DND-41 (cell line): ENCODE results near the gene USP6.

Source experiments
- ATAC-seq: fragments of 200-7000 bp; cut with Tn5 transposase; 3 replicates; pipeline ENCODE4 v1.9.1; 2021; ENCODE audit warnings: low read depth; ENCODE audit not compliant: insufficient read depth
- DNase-seq: peaks from one replicate; pipeline ENCODE4 v3.0.0-alpha.2; 2020
- H2AFZ ChIP-seq: 2 replicates; pipeline ENCODE4 v1.6.0; 2012; ENCODE audit warnings: low read depth, low read length
- H3K27ac ChIP-seq: 2 replicates; pipeline ENCODE4 v1.5.1; 2012; ENCODE audit warnings: low read length, inconsistent platforms
- H3K27me3 ChIP-seq: fragments of 200-600 bp; sonication (generic); 2 replicates; pipeline ENCODE4 v1.6.0; 2012; ENCODE audit warnings: low read length, mild to moderate bottlenecking, inconsistent platforms; ENCODE audit not compliant: insufficient read depth, poor library complexity
- H3K36me3 ChIP-seq: 2 replicates; pipeline ENCODE4 v1.5.1; 2012; ENCODE audit warnings: low read length, inconsistent platforms; ENCODE audit not compliant: insufficient read depth
- H3K4me1 ChIP-seq: 2 replicates; pipeline ENCODE4 v1.5.1; 2012; ENCODE audit warnings: mild to moderate bottlenecking, low read length; ENCODE audit not compliant: insufficient read depth
- H3K4me2 ChIP-seq: 2 replicates; pipeline ENCODE4 v1.6.0; 2012; ENCODE audit warnings: mild to moderate bottlenecking, moderate library complexity, low read length, inconsistent platforms; ENCODE audit not compliant: insufficient read depth
- H3K4me3 ChIP-seq, 2 experiments: fragments of 200-600 bp in 1 of 2; shearing (Covaris generic) in 1 of 2; 2 replicates each; pipeline ENCODE4 v1.5.1; 2012 to 2016; ENCODE audit warnings: inconsistent platforms in 2 of 2, low read length in 2 of 2, mild to moderate bottlenecking in 2 of 2, low read depth in 1 of 2, moderate library complexity in 1 of 2
- H3K79me2 ChIP-seq: 2 replicates; pipeline ENCODE4 v1.6.0; 2012; ENCODE audit warnings: low read length, inconsistent platforms; ENCODE audit not compliant: insufficient read depth
- H3K9ac ChIP-seq: 2 replicates; pipeline ENCODE4 v1.6.0; 2012; ENCODE audit warnings: low read depth, mild to moderate bottlenecking, inconsistent platforms, low read length, moderate library complexity
- H3K9me3 ChIP-seq: 2 replicates; pipeline ENCODE4 v1.5.1; 2012; ENCODE audit warnings: low read length, moderate library complexity, mild to moderate bottlenecking, inconsistent platforms; ENCODE audit not compliant: insufficient read depth, severe bottlenecking
- H4K20me1 ChIP-seq: 2 replicates; pipeline ENCODE4 v1.6.0; 2012; ENCODE audit warnings: low read length; ENCODE audit not compliant: insufficient read depth
- EZH2 ChIP-seq: IDR thresholded peaks from 3 replicates; pipeline ENCODE4 v1.6.1; 2012; ENCODE audit warnings: borderline replicate concordance, low read depth, mild to moderate bottlenecking, moderate library complexity, low read length, inconsistent platforms; ENCODE audit not compliant: severe bottlenecking
- TF ChIP-seq, protein P1 (sequence below): IDR thresholded peaks from 2 replicates; pipeline ENCODE4 v1.5.1; 2012; ENCODE audit warnings: borderline replicate concordance, low read length, moderate library complexity, mild to moderate bottlenecking; ENCODE audit not compliant: poor library complexity, severe bottlenecking; ENCODE audit errors: extremely low read depth

USP6 gene

DNA sequence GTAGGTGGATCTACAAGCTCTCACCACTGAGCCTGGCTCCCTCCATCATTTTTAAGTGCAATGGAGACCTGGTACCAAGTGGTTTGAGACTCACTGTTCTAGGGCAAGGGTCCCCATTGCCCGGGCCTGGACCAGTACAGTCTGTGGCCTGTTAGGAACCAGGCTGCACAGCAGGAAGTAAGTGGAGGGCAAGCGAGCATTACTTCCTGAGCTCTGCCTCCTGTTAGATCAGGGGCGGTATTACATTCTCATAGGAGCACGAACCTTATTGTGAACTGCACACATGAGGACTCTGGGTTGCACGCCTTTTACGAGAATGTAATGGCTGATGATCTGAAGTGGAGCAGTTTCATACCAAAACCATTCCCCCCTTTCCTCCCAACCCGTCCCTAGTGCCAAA, 82.6 kb downstream of the USP6 start:
- H2AFZ ChIP-seq: no peak overlapping the region
- H3K4me3 ChIP-seq: no peak overlapping the region
- no peak for DNase-seq
- H4K20me1 ChIP-seq: no peaks in the 10 kb centered on the region
- H3K27ac ChIP-seq: no peak overlapping the region
- no peaks in the 10 kb centered on the region for H3K79me2 ChIP-seq
- 0 out of 2 replicates have a peak, but pooled peaks cover 5% of the 10 kb centered on the region for H3K36me3 ChIP-seq
- H3K4me2 ChIP-seq: no peak overlapping the region
- no peak overlapping the region for H3K9ac ChIP-seq
- no peak for ATAC-seq
- H3K4me1 ChIP-seq: no peaks in the 10 kb centered on the region
- H3K27me3 ChIP-seq: no peaks in the 10 kb centered on the region
- H3K9me3 ChIP-seq: no peaks in the 10 kb centered on the region
- TF ChIP-seq, protein P1, sequence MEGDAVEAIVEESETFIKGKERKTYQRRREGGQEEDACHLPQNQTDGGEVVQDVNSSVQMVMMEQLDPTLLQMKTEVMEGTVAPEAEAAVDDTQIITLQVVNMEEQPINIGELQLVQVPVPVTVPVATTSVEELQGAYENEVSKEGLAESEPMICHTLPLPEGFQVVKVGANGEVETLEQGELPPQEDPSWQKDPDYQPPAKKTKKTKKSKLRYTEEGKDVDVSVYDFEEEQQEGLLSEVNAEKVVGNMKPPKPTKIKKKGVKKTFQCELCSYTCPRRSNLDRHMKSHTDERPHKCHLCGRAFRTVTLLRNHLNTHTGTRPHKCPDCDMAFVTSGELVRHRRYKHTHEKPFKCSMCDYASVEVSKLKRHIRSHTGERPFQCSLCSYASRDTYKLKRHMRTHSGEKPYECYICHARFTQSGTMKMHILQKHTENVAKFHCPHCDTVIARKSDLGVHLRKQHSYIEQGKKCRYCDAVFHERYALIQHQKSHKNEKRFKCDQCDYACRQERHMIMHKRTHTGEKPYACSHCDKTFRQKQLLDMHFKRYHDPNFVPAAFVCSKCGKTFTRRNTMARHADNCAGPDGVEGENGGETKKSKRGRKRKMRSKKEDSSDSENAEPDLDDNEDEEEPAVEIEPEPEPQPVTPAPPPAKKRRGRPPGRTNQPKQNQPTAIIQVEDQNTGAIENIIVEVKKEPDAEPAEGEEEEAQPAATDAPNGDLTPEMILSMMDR: no peak
- TF ChIP-seq EZH2: no peak

DNA sequence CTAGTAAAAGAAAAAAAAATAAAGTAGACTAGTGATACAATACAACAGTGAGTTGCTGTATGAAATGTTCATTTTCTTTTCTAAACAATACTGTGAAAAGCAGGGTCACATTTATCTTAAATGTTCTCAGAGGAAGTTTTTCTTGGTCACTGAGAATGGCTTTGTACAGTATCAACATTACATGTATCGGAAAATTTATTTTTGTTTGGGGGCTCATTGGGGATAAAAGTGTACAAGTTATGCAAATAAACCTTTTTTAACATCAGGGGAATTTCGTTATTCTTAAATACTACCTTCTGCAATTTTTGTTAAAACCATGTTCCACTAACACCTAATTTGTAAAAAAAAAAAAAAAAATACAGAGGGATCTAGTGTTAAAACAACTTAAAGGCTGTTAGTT, 84.5 kb downstream of the USP6 start:
- Histone ChIP-seq H3K4me1 (no peaks in the 10 kb centered on the region), H4K20me1 (no peaks in the 10 kb centered on the region), H3K79me2 (no peaks in the 10 kb centered on the region), H2AFZ (no peak overlapping the region), H3K4me3 (no peak overlapping the region), H3K27ac (no peak overlapping the region), H3K9ac (no peak overlapping the region), H3K27me3 (no peaks in the 10 kb centered on the region), H3K36me3 (0 out of 2 replicates have a peak, but pooled peaks cover 5% of the 10 kb centered on the region), H3K9me3 (no peaks in the 10 kb centered on the region), H3K4me2 (no peak overlapping the region)
- DNase-seq: no peak
- ATAC-seq: no peak
- TF ChIP-seq, protein P1: no peak
- no peak for TF ChIP-seq EZH2

DNA sequence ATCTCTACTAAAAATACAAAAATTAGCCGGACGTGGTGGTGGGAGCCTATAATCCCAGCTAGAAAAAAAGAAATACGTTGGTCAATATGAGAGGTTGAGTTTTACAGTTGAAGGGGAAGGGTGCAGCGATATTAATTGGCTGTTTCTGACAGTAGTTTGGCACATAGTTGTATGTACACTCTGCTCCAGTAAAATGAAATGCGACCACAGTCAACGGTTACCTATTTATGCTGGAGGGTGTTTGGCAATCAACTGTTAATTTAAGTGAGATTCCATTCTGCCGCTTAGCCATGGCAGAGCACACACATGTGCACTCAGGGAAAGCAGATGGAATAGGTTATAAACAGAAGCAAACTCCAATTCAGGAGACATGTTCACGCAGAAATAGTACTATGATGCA, 85.2 kb downstream of the USP6 start:
- H4K20me1 ChIP-seq: no peaks in the 10 kb centered on the region
- ATAC-seq: no peak
- H3K27ac ChIP-seq: no peak overlapping the region
- no peaks in the 10 kb centered on the region for H3K4me1 ChIP-seq
- DNase-seq: no peak
- H3K4me3 ChIP-seq: no peak overlapping the region
- H3K9ac ChIP-seq: no peak overlapping the region
- no peaks in the 10 kb centered on the region for H3K27me3 ChIP-seq
- H3K4me2 ChIP-seq: no peak overlapping the region
- H3K79me2 ChIP-seq: no peaks in the 10 kb centered on the region
- H2AFZ ChIP-seq: no peak overlapping the region
- no peak for TF ChIP-seq EZH2
- TF ChIP-seq, protein P1: no peak
- 0 out of 2 replicates have a peak, but pooled peaks cover 4% of the 10 kb centered on the region for H3K36me3 ChIP-seq
- H3K9me3 ChIP-seq: no peaks in the 10 kb centered on the region
